ENCODE data around the gene ATG9A.
A peak's percentile ranks its signal among the peaks of the same experiment; 100 is the strongest.

Gene ATG9A

DNA sequence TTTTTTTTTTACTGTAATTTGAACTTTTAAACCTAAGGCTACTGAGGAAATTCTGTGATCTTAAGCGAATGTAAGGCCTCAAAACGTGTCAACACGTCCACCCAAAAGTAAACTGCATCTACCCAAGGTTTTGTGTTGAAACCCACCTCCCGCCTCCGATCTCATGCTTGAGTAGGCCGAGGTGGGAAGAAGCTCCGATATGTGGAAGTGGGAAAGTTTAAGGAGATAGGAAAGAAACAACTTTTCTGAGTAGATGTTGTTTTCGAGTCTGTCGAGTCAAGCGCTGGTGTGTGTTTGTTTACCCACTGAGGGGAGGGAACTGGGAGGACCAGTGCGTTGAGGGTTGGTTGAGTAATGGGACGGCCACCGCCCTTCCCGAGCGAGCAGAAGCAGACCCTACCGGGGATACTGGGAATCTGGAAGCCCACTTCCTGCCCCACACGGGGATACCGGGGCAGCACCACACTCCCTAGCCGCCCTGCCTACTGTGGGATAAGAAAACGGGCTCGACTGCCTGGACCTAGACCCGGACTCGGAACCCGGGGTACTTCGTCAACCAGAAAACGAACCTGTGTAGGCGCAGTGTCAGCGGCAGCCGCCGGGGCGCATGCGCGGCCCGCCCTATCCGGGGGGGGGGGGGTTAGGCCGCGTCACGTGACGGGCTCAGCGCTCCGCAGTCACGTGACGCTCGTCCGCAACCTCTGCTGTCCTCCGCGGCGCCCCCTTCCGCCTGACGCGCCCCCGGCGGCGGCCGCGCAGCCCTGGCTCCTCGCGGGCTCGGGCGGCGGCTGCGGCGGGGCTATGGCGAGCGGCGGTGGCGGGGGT is 51.7 kb downstream of the ATG9A start, which contains the start of gene RETREG2:
Gene RETREG2 (plus strand): TSS at position 724 of the 825 bp plus-strand sequence. CDS start 78 bp downstream, at position 802.
- peak; percentile 79 for DNase-seq (ENCODE audit: low read depth)

DNA sequence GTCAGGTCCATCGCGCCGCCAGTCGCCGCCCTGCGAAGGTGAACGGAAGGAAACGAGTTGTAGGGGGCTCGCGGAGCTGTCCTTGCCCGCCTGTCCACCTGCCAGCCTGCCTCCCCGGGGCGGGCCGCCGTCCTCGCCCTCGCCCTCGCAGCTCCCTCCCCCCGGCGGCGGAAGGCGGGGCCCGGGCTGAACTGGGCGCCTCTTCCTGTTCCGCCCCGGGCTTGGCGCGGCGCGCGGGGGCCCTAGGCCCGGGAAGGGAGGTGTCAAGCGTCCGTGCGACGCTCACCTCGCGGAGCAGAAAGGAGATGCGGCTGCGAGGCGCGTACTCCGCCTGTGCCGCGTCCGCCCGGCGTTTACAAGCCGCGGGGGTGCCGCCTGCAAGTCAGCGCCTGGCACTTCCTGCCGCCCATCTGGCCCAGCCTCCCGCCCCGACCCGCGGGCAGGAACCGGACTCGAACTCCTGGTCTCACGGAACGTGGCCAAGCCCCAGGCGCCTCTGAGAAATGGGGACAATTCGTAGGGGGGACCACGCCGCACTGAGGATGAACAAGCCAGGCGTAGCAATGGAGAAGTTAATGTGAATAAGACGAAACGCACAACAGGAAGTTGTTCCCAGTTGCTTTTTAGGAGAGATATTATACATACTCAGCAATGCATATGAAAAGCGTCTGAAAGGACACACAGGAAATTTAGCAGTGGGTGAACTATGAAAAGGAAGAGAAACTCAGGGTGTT is 52.5 kb downstream of the ATG9A start, which contains the start of gene CNPPD1:
Gene CNPPD1 (minus strand): TSS at position 108 of the 734 bp plus-strand sequence. CDS start 97 bp downstream, at position 11.
- DNase-seq (ENCODE audit: low read depth): peak; percentile 67

DNA sequence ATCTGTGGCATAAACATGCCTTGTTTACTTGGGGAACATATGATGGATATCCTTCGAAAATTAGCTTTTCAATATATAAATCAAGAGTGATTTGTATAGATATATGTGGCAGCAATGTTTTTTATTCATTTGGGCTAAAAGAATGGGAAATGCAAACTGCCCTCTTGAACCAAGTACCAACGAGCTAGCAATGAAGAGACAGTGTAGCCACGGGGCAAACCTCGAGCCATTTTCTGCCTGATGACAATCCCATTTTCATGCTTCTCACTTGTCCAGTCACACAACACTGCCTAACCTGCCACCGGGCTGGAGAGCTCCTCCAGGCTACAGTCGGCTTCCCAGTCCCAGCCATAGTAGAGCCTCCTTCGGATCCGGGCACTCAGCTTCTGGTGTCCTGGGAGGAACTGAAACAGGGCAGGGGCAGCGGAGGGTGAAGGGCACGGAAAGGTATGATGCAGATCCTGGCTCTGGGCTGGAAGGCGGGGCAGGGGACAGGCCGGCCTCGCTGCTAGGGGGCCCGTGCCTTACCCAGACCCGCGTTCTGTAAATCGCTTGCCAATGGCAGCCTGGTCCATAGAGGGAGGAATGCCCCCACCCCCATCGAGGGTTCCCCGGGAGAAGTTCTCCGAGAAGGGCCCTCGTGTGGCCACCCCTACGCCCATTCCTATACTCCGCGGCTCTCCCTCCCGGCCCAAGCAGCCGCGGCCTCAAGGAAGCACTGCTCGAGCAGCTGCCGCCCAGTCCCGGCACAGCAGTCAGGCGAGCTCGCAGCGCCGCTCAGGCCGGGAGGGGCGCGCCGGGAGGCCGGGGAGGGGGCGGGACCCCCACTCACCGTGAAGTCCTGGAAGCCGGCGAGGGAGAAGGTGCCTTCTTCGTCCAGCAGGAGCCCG is 53.3 kb downstream of the ATG9A start:
- no peak for DNase-seq (ENCODE audit: low read depth)

DNA sequence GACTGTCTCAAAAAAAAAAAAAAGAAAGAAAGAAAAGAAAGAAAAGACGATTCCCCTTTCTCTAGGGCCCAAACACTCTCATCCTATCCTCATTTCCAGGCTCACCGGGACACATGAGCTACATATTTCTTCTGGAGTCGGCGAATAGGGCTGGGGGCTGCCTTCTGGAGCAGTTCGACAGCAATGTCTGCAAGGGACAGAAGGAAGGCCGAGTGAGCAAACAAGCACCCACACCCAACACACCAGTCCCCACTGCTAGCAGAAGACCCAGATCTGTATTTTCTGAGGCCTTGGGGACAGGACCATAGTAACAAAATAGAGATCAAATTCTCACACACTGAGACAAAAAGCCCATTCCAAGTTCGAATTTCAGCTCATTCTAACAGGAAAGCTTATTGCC is 54.0 kb downstream of the ATG9A start:
- no peak for DNase-seq (ENCODE audit: low read depth)

DNA sequence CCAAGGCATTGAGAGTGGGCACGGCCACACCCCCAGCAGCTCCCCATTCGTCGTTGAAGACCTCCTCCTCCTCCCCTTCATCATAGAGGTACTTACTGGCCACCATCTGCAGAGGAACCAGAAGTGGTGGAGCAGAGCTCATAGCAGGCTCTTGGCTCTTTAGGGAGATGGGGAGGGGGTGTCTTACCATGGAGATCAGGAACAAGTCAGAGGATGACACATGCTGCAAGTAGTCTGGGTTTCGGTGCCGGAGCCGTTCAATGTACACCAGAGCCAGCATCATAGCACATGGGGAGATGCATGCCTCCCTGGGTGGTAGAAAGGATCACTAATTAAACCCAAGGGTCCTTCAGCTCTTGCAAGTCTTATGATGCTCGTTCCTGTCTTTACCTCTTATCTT is 54.6 kb downstream of the ATG9A start:
- no peak for DNase-seq (ENCODE audit: low read depth)

DNA sequence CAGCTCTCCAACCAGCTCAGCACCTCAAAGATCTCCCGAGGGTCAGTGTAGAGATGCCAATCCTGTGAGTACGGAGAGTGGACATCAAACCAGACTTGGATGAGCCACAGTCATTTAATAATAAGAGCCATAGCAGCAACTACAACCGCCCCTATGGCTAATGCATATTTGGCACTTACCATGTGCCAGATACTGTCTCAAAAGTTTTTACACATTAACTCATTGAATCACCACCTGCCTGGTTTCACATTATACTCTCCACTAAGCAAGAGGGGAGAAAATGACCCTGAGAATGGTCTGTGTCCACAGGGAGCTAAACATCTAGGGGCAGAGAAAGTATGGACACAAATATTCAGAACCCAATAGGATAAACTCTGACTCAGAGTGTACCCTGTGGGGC is 55.3 kb downstream of the ATG9A start:
- no peak for DNase-seq (ENCODE audit: low read depth)

DNA sequence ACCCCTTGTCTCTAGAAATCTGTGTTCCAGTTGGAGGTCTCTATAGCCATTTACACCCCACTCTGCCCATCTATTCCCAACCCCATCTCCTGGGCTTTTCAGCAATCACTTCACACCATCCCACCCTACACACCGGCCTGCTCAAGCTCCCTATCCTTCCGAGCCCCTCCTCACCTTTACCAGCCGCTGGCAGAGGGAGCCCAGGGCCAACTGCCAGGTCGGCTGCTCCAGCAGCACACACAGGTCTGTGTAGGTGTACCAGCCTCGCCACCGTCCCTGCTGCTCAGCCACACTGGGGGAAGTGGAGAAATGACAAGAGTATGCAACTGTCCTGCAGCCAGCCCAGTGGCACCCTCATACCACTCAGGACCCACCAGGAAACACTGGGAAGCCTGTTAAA is 56.3 kb downstream of the ATG9A start:
- no peak for DNase-seq (ENCODE audit: low read depth)

DNA sequence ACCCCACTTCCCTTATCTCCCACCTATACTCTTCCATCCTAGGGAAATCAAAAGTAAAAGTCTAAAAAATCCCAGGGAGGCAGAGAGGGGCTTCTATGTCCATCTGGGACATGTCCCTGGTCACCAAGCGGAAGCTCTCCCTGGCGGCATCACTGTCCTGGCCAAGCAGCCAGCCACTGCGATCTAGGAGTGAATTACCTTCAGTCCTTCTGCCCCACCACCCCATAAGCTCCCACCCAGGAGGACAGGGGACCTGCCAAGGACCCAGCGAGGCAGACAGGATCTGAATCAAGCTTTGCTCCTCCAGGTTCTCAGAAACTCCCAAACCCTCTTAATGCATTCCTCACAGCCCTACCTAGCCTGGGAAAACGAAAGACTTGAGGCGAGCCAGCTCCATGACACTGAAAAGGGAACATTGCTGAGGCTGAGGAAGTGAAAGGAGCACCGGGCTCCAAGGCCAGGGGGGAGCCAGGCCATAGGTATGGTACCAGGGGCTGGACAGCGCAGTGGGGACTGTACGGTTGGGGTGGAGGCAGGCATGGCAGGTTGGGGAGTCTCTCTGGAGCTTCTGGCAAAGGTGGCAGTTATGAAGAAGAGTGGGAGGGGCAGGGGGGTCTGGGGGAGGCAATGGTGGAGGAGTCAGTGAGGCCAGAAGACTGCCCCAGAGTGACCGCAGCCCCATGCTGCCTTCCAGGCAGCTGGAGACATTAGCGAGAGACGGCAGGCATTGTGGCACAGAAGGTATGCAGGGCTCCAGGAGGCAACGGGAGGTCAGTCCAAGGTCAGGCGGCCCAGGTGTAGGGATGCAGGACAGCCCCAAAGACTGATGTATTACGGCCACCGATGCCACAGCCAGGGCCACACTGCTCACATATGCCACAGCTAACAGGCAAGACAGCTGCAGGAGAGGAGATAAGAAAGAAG is 56.9 kb downstream of the ATG9A start:
- DNase-seq (ENCODE audit: low read depth): no peak

DNA sequence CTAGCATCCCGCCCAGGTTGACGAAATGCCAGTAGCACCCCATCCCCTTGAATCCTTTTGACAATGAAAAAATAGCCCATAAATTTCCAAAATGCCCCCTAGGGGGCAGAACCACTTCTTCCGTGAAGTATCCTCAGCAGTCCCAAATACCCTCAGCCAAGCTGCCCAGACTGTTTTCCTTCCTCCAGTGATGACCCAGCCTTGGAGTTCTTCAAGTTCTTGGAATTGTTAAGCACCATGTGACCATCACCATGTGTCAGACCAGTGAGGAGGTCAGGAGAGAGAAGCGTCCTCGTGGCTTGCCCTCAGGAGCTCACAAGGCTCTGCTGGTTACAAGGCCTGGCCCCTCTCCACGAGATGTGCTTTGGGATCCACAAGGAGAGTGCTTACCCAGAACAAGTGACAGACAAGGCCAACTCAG is 58.2 kb downstream of the ATG9A start:
- DNase-seq (ENCODE audit: low read depth): peak; percentile 94

DNA sequence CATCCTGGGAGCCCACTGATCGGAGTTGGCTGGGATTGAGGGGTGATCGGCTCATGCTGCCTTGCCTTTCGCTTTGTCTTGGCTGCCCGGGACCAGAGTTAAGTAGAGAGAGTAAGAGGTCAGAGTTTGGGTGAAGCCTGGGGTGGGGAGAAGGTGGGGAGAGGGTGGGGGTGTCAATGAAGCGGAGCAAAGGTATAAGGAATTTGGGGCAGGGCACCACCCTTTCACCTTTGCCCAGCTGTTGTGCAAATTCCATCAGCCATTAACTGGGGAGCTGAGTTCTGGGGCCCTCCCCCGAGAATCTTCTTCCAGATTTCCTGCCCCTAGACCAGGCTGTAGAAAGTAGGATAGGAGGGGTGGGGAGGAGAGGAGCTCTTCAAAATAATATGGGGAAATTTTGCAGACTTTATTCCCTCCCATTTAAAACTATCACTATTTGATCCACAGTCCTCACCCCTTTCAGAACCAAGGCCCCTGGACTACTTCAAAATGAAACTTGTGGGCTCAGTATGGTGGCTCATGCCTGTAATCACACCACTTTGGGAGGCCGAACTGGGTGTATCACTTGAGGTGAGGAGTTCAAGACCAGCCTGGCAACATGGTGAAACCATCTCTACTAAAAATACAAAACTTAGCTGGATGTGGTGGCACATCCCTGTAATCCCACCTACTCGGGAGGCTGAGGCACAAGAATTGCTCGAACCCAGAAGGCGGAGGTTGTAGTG is 59.3 kb downstream of the ATG9A start, which contains the start of gene SLC23A3:
Gene SLC23A3 (minus strand): TSS at position 100 of the 725 bp plus-strand sequence. CDS start 45 bp downstream, at position 55.
- DNase-seq (ENCODE audit: low read depth): no peak
